PFSK-1 (cell line): ENCODE results near the gene PREX1.

ENCODE experiments used
- FOXP2 ChIP-seq: optimal IDR thresholded peaks from 2 replicates; pipeline ENCODE3; 2011; ENCODE audit warnings: borderline replicate concordance, control low read depth, inconsistent platforms; ENCODE audit not compliant: insufficient read depth; ENCODE audit errors: extremely low read length, extremely low read depth
- POLR2AphosphoS5 ChIP-seq: IDR thresholded peaks from 2 replicates; pipeline ENCODE4 v1.6.1; 2012; ENCODE audit warnings: low read depth, mild to moderate bottlenecking, control low read depth, low read length, moderate library complexity
- REST ChIP-seq, 2 experiments: IDR thresholded peaks; 2 replicates each; pipeline versions ENCODE4 v1.6.1 to v1.8.0; 2011 to 2012; ENCODE audit warnings: low read depth in 2 of 2, low read length in 2 of 2, control low read depth in 1 of 2, inconsistent platforms in 1 of 2, mild to moderate bottlenecking in 1 of 2, moderate library complexity in 1 of 2; ENCODE audit not compliant: insufficient read depth in 1 of 2
- SIN3A ChIP-seq: IDR thresholded peaks from 2 replicates; pipeline ENCODE4 v1.6.1; 2012; ENCODE audit warnings: mild to moderate bottlenecking, low read length, moderate library complexity, borderline replicate concordance; ENCODE audit not compliant: insufficient read depth
- TAF1 ChIP-seq: IDR thresholded peaks from 2 replicates; pipeline ENCODE4 v1.6.1; 2012; ENCODE audit warnings: low read length, control low read depth, borderline replicate concordance; ENCODE audit not compliant: insufficient read depth

PREX1 gene

GRCh38 chr20:48795732-48796131, 32.1 kb downstream of the PREX1 start:
- TF ChIP-seq POLR2AphosphoS5: no peak
- TF ChIP-seq FOXP2: no peak
- no peak for TF ChIP-seq REST (IDR thresholded peaks at IDR 0.05; ENCODE audit: insufficient read depth in 1 of 2, low read depth in 2 of 2, low read length in 2 of 2)

- TF ChIP-seq TAF1: no peak
- TF ChIP-seq FOXP2: no peak
- no peak for TF ChIP-seq SIN3A
- no peak for TF ChIP-seq POLR2AphosphoS5
- TF ChIP-seq REST (IDR thresholded peaks at IDR 0.05; ENCODE audit: insufficient read depth in 1 of 2, low read depth in 2 of 2, low read length in 2 of 2): no peak
Measured at GRCh38 chr20:48794816-48795457, 32.9 kb downstream of the PREX1 start.

GRCh38 chr20:48794360-48794759, 33.4 kb downstream of the PREX1 start:
- TF ChIP-seq SIN3A (no peak), POLR2AphosphoS5 (no peak), FOXP2 (no peak), TAF1 (no peak), REST (IDR thresholded peaks at IDR 0.05; ENCODE audit: insufficient read depth in 1 of 2, low read depth in 2 of 2, low read length in 2 of 2) (no peak)

- TF ChIP-seq POLR2AphosphoS5 (no peak), REST (IDR thresholded peaks at IDR 0.05; ENCODE audit: insufficient read depth in 1 of 2, low read depth in 2 of 2, low read length in 2 of 2) (no peak), TAF1 (no peak), SIN3A (no peak), FOXP2 (no peak)
Measured at GRCh38 chr20:48793776-48794175, 34.0 kb downstream of the PREX1 start.

GRCh38 chr20:48791666-48792071, 36.1 kb downstream of the PREX1 start:
- TF ChIP-seq POLR2AphosphoS5 (no peak), REST (IDR thresholded peaks at IDR 0.05; ENCODE audit: insufficient read depth in 1 of 2, low read depth in 2 of 2, low read length in 2 of 2) (no peak), FOXP2 (no peak), TAF1 (no peak), SIN3A (no peak)
